PC-9 (cell line): ENCODE results near the gene RHEB. TPM values are rescaled to one million over a fixed set of nuclear protein-coding genes. Genes with fewer than 3 reads are reported as not detected.

Experiments used
- Bru-seq: library from RNA; stranded (reverse); fragments of 400-500 nt; gene quantifications from one replicate; lab custom pipeline; 2021; lab: Mats Ljungman, UMichigan
- BruChase-seq, 2 experiments: library from RNA; stranded (reverse); fragments of 400-500 nt; gene quantifications; one replicate each; lab custom pipeline; 2021; lab: Mats Ljungman, UMichigan
- BruUV-seq: library from RNA; stranded (reverse); fragments of 400-500 nt; replicated peaks from 2 replicates; lab custom pipeline; 2021; lab: Mats Ljungman, UMichigan
- CTCF ChIA-PET: fragments of 300-600 bp; sonication (Branson Sonifier 250); formaldehyde crosslinking; loops from one replicate; lab custom pipeline; 2022; ENCODE audit warnings: antibody characterized with exemption; lab: Charles Lee
- POLR2A ChIA-PET: fragments of 300-600 bp; sonication (Branson Sonifier 250); formaldehyde crosslinking; loops from one replicate; lab custom pipeline; 2022; ENCODE audit warnings: antibody characterized with exemption; ENCODE audit not compliant: unreplicated experiment; lab: Charles Lee
- DNase-seq, 2 experiments: peaks; one replicate each; pipeline versions ENCODE4 v3.0.0 to v3.0.0-alpha.2; 2015 to 2022; ENCODE audit warnings: mixed read lengths in 1 of 2
- H2AFZ ChIP-seq: fragments of 200-600 bp; sonication (generic); 2 replicates; pipeline ENCODE4 v1.8.1; 2017; ENCODE audit warnings: antibody characterized with exemption
- H3F3A ChIP-seq: fragments of 200-600 bp; sonication (generic); 2 replicates; pipeline ENCODE4 v1.8.1; 2017; ENCODE audit warnings: antibody characterized with exemption, mild to moderate bottlenecking, low read depth; ENCODE audit not compliant: insufficient read depth
- H3K27ac ChIP-seq: fragments of 200-600 bp; sonication (generic); 2 replicates; pipeline ENCODE4 v1.6.1; 2016; ENCODE audit warnings: mixed run types
- H3K27me3 ChIP-seq: fragments of 200-600 bp; sonication (generic); 2 replicates; pipeline ENCODE4 v1.6.1; 2016; ENCODE audit warnings: low read depth, mixed run types; ENCODE audit not compliant: insufficient read depth
- H3K36me3 ChIP-seq: fragments of 200-600 bp; sonication (generic); 2 replicates; pipeline ENCODE4 v1.6.1; 2016; ENCODE audit warnings: low read depth, mixed run types
- H3K4me1 ChIP-seq: fragments of 200-600 bp; sonication (generic); replicated peaks from 2 replicates; pipeline ENCODE4 v1.6.1; 2016; ENCODE audit warnings: mixed run types; ENCODE audit not compliant: insufficient read depth
- H3K4me2 ChIP-seq: fragments of 200-600 bp; sonication (generic); 2 replicates; pipeline ENCODE4 v1.6.1; 2017; ENCODE audit warnings: mixed run types
- H3K4me3 ChIP-seq: fragments of 200-600 bp; sonication (generic); 2 replicates; pipeline ENCODE4 v1.6.1; 2016; ENCODE audit warnings: mixed run types
- H3K79me2 ChIP-seq: fragments of 200-600 bp; sonication (generic); 2 replicates; pipeline ENCODE4 v1.6.1; 2017; ENCODE audit warnings: low read depth, mixed run types
- H3K9me2 ChIP-seq: fragments of 200-600 bp; sonication (generic); 2 replicates; pipeline ENCODE4 v1.8.1; 2017; ENCODE audit warnings: mild to moderate bottlenecking; ENCODE audit not compliant: insufficient read depth
- H3K9me3 ChIP-seq: fragments of 200-600 bp; sonication (generic); 2 replicates; pipeline ENCODE4 v1.8.1; 2016; ENCODE audit warnings: low read depth; ENCODE audit not compliant: insufficient read depth
- H4K20me1 ChIP-seq: fragments of 200-600 bp; sonication (generic); 2 replicates; pipeline ENCODE4 v1.8.1; 2017; ENCODE audit not compliant: insufficient read depth
- CTCF ChIP-seq: fragments of 200-600 bp; sonication (generic); conservative IDR thresholded peaks from 2 replicates; pipeline ENCODE4 v1.6.1; 2017; ENCODE audit warnings: mixed run types, antibody characterized with exemption, mild to moderate bottlenecking, moderate library complexity
- EZH2 ChIP-seq: fragments of 200-600 bp; sonication (generic); IDR thresholded peaks from 2 replicates; pipeline ENCODE4 v1.8.0; 2017; ENCODE audit warnings: antibody characterized with exemption, low read depth
- intact Hi-C: fragments of 100-400 bp; cut with micrococcal nuclease; formaldehyde crosslinking; loops from one replicate; pipeline ENCODE4 v1.10.0; 2022; ENCODE audit not compliant: unreplicated experiment
- long read RNA-seq: library from polyadenylated mRNA; stranded (forward); transcript quantifications from one replicate; pipeline ENCODE4 v2.0.0, GENCODE V29; 2022
- total RNA-seq: library from RNA; stranded (reverse); gene quantifications from 2 replicates; pipeline ENCODE4 v1.2.3, GENCODE V29; 2021

RHEB gene
- total RNA-seq (201 and 202 TPM in 2 replicates), Bru-seq, nascent RNA (percentile 99 among the genes with signal in this experiment), BruChase-seq, experiment 1, labeled RNA remaining after a 2-hour chase (percentile 97 among the genes with signal in this experiment), BruChase-seq, experiment 2, labeled RNA remaining after a 6-hour chase (percentile 96 among the genes with signal in this experiment)
- long read RNA-seq, transcript RHEB-207 (8 exons, 744 nt), result minor isoform, 6 of 724 reads
- long read RNA-seq, transcript RHEB-201 (8 exons, 2,075 nt), result major isoform, 675 of 724 reads
- long read RNA-seq, transcript RHEB-205 (9 exons, 1,153 nt), result minor isoform, 8 of 724 reads
- long read RNA-seq, partial matches to known transcripts, result 4 of 724 reads
- long read RNA-seq, other reads (novel, unspliced or antisense), result 31 of 724 reads

GRCh38 chr7:151519765-151520418 lies at the start of gene RHEB:
RHEB (minus strand) TSS chr7:151519895; CDS start chr7:151519511, 384 bp downstream.
- CTCF ChIA-PET, result interaction anchor here (1.9 kb wide), 1 partner anchor 33 kb away, joined by 6 read pairs; no protein-coding TSS in a partner anchor
- intact Hi-C loops, result loop anchor here (1.0 to 5.0 kb wide), 4 partner anchors 33 to 227 kb away; no protein-coding TSS in a partner anchor

GRCh38 chr7:151566897-151567320 lies 47.2 kb upstream of the RHEB start:
- Histone ChIP-seq H3K79me2 (no peaks in the 10 kb centered on the region), H3K27ac (no peak overlapping the region), H3K9me3 (no peaks in the 10 kb centered on the region), H3K27me3 (no peaks in the 10 kb centered on the region), H3F3A (peaks cover 6% of the 10 kb centered on the region; the same call in 1 of the 2 replicates), H3K36me3 (no peaks in the 10 kb centered on the region), H3K4me2 (no peak overlapping the region), H2AFZ (no peak overlapping the region), H4K20me1 (no peaks in the 10 kb centered on the region), H3K4me1 (no peaks in the 10 kb centered on the region), H3K4me3 (no peak overlapping the region), H3K9me2 (no peaks in the 10 kb centered on the region)
- TF ChIP-seq CTCF (no peak), EZH2 (no peak)
- BruUV-seq, result no TSS peak
- intact Hi-C loops, result no loop called here
- CTCF ChIA-PET, result no interaction called here
- POLR2A ChIA-PET, result no interaction called here
- peak in 1 of 2 experiments; percentile 38 for DNase-seq

More at GRCh38 chr7:151519765-151520418, at the start of gene RHEB:
- TF ChIP-seq EZH2 (no peak), CTCF (no peak)
- Histone ChIP-seq H2AFZ (peak within 1 kb of the TSS; percentile 97), H4K20me1 (peaks cover 40% of the 10 kb centered on the region), H3K79me2 (peaks cover 48% of the 10 kb centered on the region), H3K27ac (peak within 1 kb of the TSS; percentile 94), H3K36me3 (peaks cover 11% of the 10 kb centered on the region; the same call in 1 of the 2 replicates), H3K27me3 (no peaks in the 10 kb centered on the region), H3K9me2 (no peaks in the 10 kb centered on the region), H3K4me2 (peak within 1 kb of the TSS; percentile 96), H3K9me3 (no peaks in the 10 kb centered on the region), H3K4me3 (peak within 1 kb of the TSS; percentile 87), H3F3A (peaks cover 25% of the 10 kb centered on the region), H3K4me1 (peaks cover 37% of the 10 kb centered on the region)
- DNase-seq, result peak; percentile 98 to 99
- POLR2A ChIA-PET, result interaction anchor here (0.6 to 1.1 kb wide), 12 partner anchors 10 to 794 kb away, joined by 3 to 11 read pairs (median 4); no protein-coding TSS in a partner anchor
- BruUV-seq, result no TSS peak

GRCh38 chr7:151565541-151565940 lies 45.8 kb upstream of the RHEB start:
- Histone ChIP-seq H4K20me1 (no peaks in the 10 kb centered on the region), H3K4me3 (no peak overlapping the region), H3K27me3 (no peaks in the 10 kb centered on the region), H3K79me2 (no peaks in the 10 kb centered on the region), H3K36me3 (0 out of 2 replicates have a peak, but pooled peaks cover under 1% of the 10 kb centered on the region), H3K9me2 (no peaks in the 10 kb centered on the region), H3F3A (0 out of 2 replicates have a peak, but pooled peaks cover 6% of the 10 kb centered on the region), H3K4me1 (no peaks in the 10 kb centered on the region), H3K9me3 (no peaks in the 10 kb centered on the region), H3K27ac (no peak overlapping the region), H3K4me2 (no peak overlapping the region), H2AFZ (no peak overlapping the region)
- ChIA-PET POLR2A (no interaction called here), CTCF (no interaction called here)
- intact Hi-C loops, result no loop called here
- no peak for DNase-seq
- no peak for TF ChIP-seq EZH2
- TF ChIP-seq CTCF, result no peak
- no TSS peak for BruUV-seq
